Mesothelial cell of epicardium (in vitro differentiated cells): ENCODE measurements around the gene SHISA6. TPM values are rescaled to one million over a fixed set of nuclear protein-coding genes. Genes with fewer than 3 reads are reported as not detected.

ENCODE experiments used
- DNase-seq, 2 experiments: peaks; one replicate each; pipeline ENCODE4 v3.0.0; 2021; ENCODE audit warnings: low spot score in 2 of 2; ENCODE audit not compliant: unreplicated experiment in 2 of 2
- H3K27ac Mint-ChIP-seq: 2 replicates; pipeline ENCODE4 v1.8.0; 2021; ENCODE audit warnings: mixed read lengths
- H3K27me3 Mint-ChIP-seq: 2 replicates; pipeline ENCODE4 v1.8.0; 2021; ENCODE audit warnings: low read depth, mixed read lengths
- H3K36me3 Mint-ChIP-seq: 2 replicates; pipeline ENCODE4 v1.8.0; 2021; ENCODE audit warnings: mixed read lengths
- H3K4me1 Mint-ChIP-seq: 2 replicates; pipeline ENCODE4 v1.8.0; 2021; ENCODE audit warnings: mixed read lengths
- H3K4me3 Mint-ChIP-seq: 2 replicates; pipeline ENCODE4 v1.8.0; 2021; ENCODE audit warnings: mild to moderate bottlenecking, moderate library complexity, mixed read lengths
- H3K9me3 Mint-ChIP-seq: 2 replicates; pipeline ENCODE4 v1.8.0; 2021; ENCODE audit warnings: mixed read lengths
- total RNA-seq: library from RNA; stranded (reverse); gene quantifications from 3 replicates; pipeline ENCODE4 v1.2.1, GENCODE V29; 2021
- TF ChIP-seq, protein P1 (sequence below): fragments of 200-600 bp; sonication (generic); IDR thresholded peaks from one replicate; pipeline ENCODE4 v1.5.0; 2021; ENCODE audit warnings: antibody characterized with exemption; ENCODE audit not compliant: unreplicated experiment

The SHISA6 gene
- total RNA-seq, 1 donor from 2014 or later: not detected

DNA sequence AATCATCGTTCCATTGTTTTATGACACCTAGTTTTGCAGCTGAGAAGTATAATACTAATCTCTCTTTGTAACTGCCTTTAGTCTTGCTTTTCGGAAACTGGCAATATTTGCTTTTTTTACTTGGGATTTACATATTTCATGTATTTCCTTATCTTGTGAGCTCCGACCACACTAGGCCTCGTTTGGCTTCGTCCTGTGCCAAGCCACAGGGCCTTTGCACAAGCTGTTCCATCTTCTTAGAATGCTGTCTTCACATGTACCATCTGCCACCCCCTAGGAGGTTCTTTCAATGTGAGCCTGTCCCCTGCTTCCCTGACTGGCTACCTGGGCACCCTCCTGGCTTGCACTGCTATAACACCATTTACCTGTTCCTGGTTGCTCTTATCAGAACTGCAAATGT, 77.2 kb downstream of the SHISA6 start:
- DNase-seq: no peak
- H3K4me1 Mint-ChIP-seq: no peaks in the 10 kb centered on the region
- peaks cover 11% of the 10 kb centered on the region for H3K27me3 Mint-ChIP-seq
- H3K4me3 Mint-ChIP-seq: no peak overlapping the region
- H3K36me3 Mint-ChIP-seq: no peaks in the 10 kb centered on the region
- TF ChIP-seq, protein P1, sequence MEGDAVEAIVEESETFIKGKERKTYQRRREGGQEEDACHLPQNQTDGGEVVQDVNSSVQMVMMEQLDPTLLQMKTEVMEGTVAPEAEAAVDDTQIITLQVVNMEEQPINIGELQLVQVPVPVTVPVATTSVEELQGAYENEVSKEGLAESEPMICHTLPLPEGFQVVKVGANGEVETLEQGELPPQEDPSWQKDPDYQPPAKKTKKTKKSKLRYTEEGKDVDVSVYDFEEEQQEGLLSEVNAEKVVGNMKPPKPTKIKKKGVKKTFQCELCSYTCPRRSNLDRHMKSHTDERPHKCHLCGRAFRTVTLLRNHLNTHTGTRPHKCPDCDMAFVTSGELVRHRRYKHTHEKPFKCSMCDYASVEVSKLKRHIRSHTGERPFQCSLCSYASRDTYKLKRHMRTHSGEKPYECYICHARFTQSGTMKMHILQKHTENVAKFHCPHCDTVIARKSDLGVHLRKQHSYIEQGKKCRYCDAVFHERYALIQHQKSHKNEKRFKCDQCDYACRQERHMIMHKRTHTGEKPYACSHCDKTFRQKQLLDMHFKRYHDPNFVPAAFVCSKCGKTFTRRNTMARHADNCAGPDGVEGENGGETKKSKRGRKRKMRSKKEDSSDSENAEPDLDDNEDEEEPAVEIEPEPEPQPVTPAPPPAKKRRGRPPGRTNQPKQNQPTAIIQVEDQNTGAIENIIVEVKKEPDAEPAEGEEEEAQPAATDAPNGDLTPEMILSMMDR: no peak
- no peak overlapping the region for H3K27ac Mint-ChIP-seq
- peaks cover 4% of the 10 kb centered on the region for H3K9me3 Mint-ChIP-seq

DNA sequence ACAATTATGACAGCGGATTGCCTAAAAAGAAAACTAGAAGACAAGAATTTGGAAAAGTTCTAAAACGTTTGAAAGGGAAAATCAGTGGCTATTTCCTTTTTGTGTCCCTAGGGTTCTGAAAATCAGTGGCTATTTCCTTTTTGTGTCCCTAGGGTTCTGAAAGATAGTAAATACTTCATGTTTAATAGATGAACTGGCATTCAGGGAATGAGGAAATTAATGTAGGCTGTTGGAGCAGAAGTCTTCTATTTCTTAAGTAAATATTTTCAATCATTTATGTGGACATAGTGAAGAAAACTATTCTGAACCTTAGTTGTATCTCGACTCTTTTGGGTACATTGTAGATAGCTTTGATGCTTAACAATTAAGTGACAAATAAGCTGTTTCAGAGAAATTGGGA, 78.9 kb downstream of the SHISA6 start:
- no peaks in the 10 kb centered on the region for H3K36me3 Mint-ChIP-seq
- no peak overlapping the region for H3K27ac Mint-ChIP-seq
- TF ChIP-seq, protein P1: no peak
- H3K4me1 Mint-ChIP-seq: no peaks in the 10 kb centered on the region
- H3K27me3 Mint-ChIP-seq: peaks cover 2% of the 10 kb centered on the region
- no peak for DNase-seq
- peaks cover 4% of the 10 kb centered on the region for H3K9me3 Mint-ChIP-seq
- H3K4me3 Mint-ChIP-seq: no peak overlapping the region

DNA sequence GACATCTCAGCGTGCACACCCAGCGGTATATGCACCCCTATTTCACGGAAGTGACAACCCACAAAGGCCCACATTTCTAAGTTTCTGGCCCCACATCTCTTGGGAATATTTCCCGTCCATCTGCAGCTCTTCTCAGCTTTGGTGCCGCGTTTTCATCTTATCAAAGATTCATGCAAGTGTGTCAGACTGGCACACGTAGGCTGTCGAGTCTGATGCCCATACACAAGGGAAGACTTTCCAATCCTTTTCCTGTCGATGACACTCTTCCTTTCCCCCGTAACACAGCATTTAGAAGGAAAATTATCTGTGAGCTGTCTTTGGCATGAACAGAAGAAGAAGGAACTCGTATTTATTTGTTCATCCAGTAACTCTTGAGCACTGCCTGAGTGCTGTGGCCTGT, 83.0 kb downstream of the SHISA6 start:
- no peak overlapping the region for H3K27ac Mint-ChIP-seq
- H3K4me1 Mint-ChIP-seq: peaks cover 2% of the 10 kb centered on the region
- no peak overlapping the region for H3K4me3 Mint-ChIP-seq
- H3K27me3 Mint-ChIP-seq: peaks cover 5% of the 10 kb centered on the region
- no peak for DNase-seq
- no peaks in the 10 kb centered on the region for H3K36me3 Mint-ChIP-seq
- TF ChIP-seq, protein P1: no peak
- H3K9me3 Mint-ChIP-seq: peaks cover 4% of the 10 kb centered on the region

DNA sequence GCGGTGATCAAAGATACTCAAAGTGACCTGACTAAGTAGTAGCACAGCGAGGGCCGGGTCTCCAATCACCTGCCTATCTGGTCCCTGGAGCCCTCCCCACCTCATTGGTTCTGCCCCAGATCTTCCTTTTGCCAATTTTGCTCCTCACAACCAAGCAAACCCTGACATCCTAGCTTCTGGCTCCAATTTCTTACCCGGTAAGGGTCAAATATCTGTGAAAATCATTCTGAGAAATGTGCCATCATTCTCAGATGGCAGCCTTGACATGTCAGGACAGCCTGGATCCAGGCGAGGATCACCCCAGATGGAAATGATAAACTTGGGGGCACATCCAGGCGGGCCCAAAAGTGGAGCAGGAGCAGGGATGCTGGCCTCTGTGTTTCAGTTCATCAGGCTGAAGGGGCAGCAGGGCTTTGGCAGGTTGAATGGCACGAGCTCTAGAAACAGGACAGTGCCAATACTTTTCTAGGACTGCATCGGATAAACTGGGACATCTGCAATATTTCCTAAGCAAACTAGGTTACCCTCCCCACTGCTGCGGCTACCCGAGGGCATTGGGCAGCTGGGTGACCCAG, 83.9 kb downstream of the SHISA6 start:
- no peaks in the 10 kb centered on the region for H3K9me3 Mint-ChIP-seq
- no peak overlapping the region for H3K27ac Mint-ChIP-seq
- TF ChIP-seq, protein P1: no peak
- DNase-seq: no peak
- H3K27me3 Mint-ChIP-seq: peaks cover 5% of the 10 kb centered on the region
- no peaks in the 10 kb centered on the region for H3K36me3 Mint-ChIP-seq
- H3K4me3 Mint-ChIP-seq: no peak overlapping the region
- H3K4me1 Mint-ChIP-seq: peaks cover 2% of the 10 kb centered on the region

DNA sequence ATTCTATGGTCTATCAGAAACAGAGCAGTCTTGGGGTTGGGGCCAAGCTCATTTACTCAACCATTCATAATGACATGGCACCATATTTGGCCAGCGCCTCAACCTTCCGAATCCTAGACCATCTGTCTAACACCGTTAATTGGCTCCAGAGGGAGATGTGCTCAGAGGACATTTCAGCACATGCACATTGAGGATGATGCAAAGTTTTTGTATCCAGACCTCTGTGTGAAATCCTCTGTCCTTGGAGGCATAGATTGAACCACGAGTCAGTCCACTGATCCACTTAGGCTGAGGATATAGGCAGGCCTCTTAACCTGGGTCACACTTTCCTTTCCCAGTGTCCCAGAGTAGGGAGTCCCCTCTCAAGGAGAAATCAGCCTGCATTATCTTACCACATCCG, 85.5 kb downstream of the SHISA6 start:
- H3K4me1 Mint-ChIP-seq: peaks cover 10% of the 10 kb centered on the region
- TF ChIP-seq, protein P1: no peak
- peaks cover 5% of the 10 kb centered on the region for H3K27me3 Mint-ChIP-seq
- no peaks in the 10 kb centered on the region for H3K36me3 Mint-ChIP-seq
- no peak overlapping the region for H3K27ac Mint-ChIP-seq
- no peaks in the 10 kb centered on the region for H3K9me3 Mint-ChIP-seq
- no peak overlapping the region for H3K4me3 Mint-ChIP-seq
- DNase-seq: no peak

DNA sequence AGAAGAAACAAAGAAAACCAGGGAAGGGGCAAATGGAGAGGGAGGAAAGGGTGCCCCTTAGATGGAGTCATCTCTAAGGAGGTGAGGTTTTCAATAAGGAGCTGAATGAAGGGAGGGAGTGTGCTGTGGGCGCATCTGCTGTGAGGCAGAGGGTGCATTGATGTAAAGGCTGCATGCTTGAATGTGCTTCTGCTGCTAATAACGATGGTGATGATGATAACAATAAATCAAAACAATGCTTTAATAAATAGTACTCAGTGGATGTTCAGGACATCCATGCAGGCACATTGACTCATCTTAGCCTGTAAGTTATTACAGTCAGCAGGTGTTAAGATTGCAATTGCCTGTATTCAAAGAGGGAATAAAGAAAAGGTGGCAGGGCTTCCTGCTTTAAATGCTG, 87.8 kb downstream of the SHISA6 start:
- no peak overlapping the region for H3K4me3 Mint-ChIP-seq
- TF ChIP-seq, protein P1: no peak

More for the DNA sequence above, 87.8 kb downstream of the SHISA6 start:
- DNase-seq: no peak
- Mint-ChIP-seq H3K9me3 (no peaks in the 10 kb centered on the region), H3K4me1 (peaks cover 20% of the 10 kb centered on the region), H3K27ac (no peak overlapping the region), H3K36me3 (no peaks in the 10 kb centered on the region), H3K27me3 (peaks cover 5% of the 10 kb centered on the region)
